GM18868 (cell line): ENCODE results near the gene NR2C2.

Source experiments
- ATAC-seq: cut with Tn5 transposase; IDR thresholded peaks from one replicate; pipeline ENCODE4 v1.9.1; 2021; ENCODE audit warnings: mild to moderate bottlenecking, moderate library complexity; ENCODE audit not compliant: unreplicated experiment

NR2C2 gene

GRCh38 chr3:15096046-15096445 lies 148.7 kb downstream of the NR2C2 start:
- no peak for ATAC-seq

- no peak for ATAC-seq
These were observed 150.5 kb downstream of the NR2C2 start for GRCh38 chr3:15097891-15098290.
